Measurements from ENCODE around the gene PEX1. TPM values are rescaled to one million over a fixed set of nuclear protein-coding genes. Genes with fewer than 3 reads are reported as not detected.

Gene PEX1
- total and polyA plus RNA-seq, 2 donors (not counting 1 experiment from before 2014, with no cell fraction given): 11.3 to 23.0 TPM

- Histone ChIP-seq H3K27me3 (ENCODE audit: control insufficient read depth, insufficient read depth, low read length) (no peaks in the 10 kb centered on the region), H3K4me3 (replicated peaks in 1 of 4; ENCODE audit: control extremely low read depth in 1 of 4, insufficient read depth in 1 of 4, low read depth in 3 of 4, low read length in 4 of 4) (no peak overlapping the region), H3K9me3 (ENCODE audit: control insufficient read depth, insufficient read depth, low read depth, low read length) (no peaks in the 10 kb centered on the region), H3K79me2 (ENCODE audit: control insufficient read depth, insufficient read depth, low read length) (no peaks in the 10 kb centered on the region), H3K4me2 (ENCODE audit: extremely low read depth, insufficient read depth, low read length) (no peak overlapping the region), H3K27ac (ENCODE audit: insufficient read depth, low read length) (no peak overlapping the region), H3K4me1 (ENCODE audit: control insufficient read depth, extremely low read depth, insufficient read depth, low read length) (no peaks in the 10 kb centered on the region), H3K9ac (ENCODE audit: insufficient read depth, low read length) (no peak overlapping the region), H3K36me3 (ENCODE audit: control insufficient read depth, insufficient read depth, low read length) (peaks cover 2% of the 10 kb centered on the region), H4K20me1 (ENCODE audit: control insufficient read depth, extremely low read depth, insufficient read depth, low read length) (no peaks in the 10 kb centered on the region), H2AFZ (ENCODE audit: low read length) (no peak overlapping the region)
- DNase-seq (ENCODE audit: low read depth in 2 of 2): no peak
- TF ChIP-seq CTCF (conservative IDR thresholded peaks at IDR 0.05 in 1 of 2, IDR thresholded peaks at IDR 0.05 in 1 of 2; ENCODE audit: low read depth in 1 of 2, low read length in 2 of 2): no peak
These were observed 23.8 kb downstream of the PEX1 start for GRCh38 chr7:92504563-92504962.

- Histone ChIP-seq H3K9me3 (ENCODE audit: control insufficient read depth, insufficient read depth, low read depth, low read length) (no peaks in the 10 kb centered on the region), H3K27me3 (ENCODE audit: control insufficient read depth, insufficient read depth, low read length) (no peaks in the 10 kb centered on the region), H3K4me3 (replicated peaks in 1 of 4; ENCODE audit: control extremely low read depth in 1 of 4, insufficient read depth in 1 of 4, low read depth in 3 of 4, low read length in 4 of 4) (no peak overlapping the region), H3K79me2 (ENCODE audit: control insufficient read depth, insufficient read depth, low read length) (no peaks in the 10 kb centered on the region), H3K4me1 (ENCODE audit: control insufficient read depth, extremely low read depth, insufficient read depth, low read length) (no peaks in the 10 kb centered on the region), H3K36me3 (ENCODE audit: control insufficient read depth, insufficient read depth, low read length) (peaks cover 2% of the 10 kb centered on the region), H3K4me2 (ENCODE audit: extremely low read depth, insufficient read depth, low read length) (no peak overlapping the region), H3K9ac (ENCODE audit: insufficient read depth, low read length) (no peak overlapping the region), H3K27ac (ENCODE audit: insufficient read depth, low read length) (no peak overlapping the region), H2AFZ (ENCODE audit: low read length) (no peak overlapping the region), H4K20me1 (ENCODE audit: control insufficient read depth, extremely low read depth, insufficient read depth, low read length) (no peaks in the 10 kb centered on the region)
- no peak for DNase-seq (ENCODE audit: low read depth in 2 of 2)
- TF ChIP-seq CTCF (conservative IDR thresholded peaks at IDR 0.05 in 1 of 2, IDR thresholded peaks at IDR 0.05 in 1 of 2; ENCODE audit: low read depth in 1 of 2, low read length in 2 of 2): no peak
- TF ChIP-seq EZH2 (IDR thresholded peaks at IDR 0.05; ENCODE audit: low read length, missing control alignments): no peak
These were observed 24.6 kb downstream of the PEX1 start for GRCh38 chr7:92503767-92504166.

GRCh38 chr7:92498557-92498956, 29.8 kb downstream of the PEX1 start:
- Histone ChIP-seq H3K27me3 (ENCODE audit: control insufficient read depth, insufficient read depth, low read length) (no peaks in the 10 kb centered on the region), H3K9ac (ENCODE audit: insufficient read depth, low read length) (no peak overlapping the region), H3K4me1 (ENCODE audit: control insufficient read depth, extremely low read depth, insufficient read depth, low read length) (no peaks in the 10 kb centered on the region), H3K4me2 (ENCODE audit: extremely low read depth, insufficient read depth, low read length) (no peak overlapping the region), H3K9me3 (ENCODE audit: control insufficient read depth, insufficient read depth, low read depth, low read length) (no peaks in the 10 kb centered on the region), H4K20me1 (ENCODE audit: control insufficient read depth, extremely low read depth, insufficient read depth, low read length) (no peaks in the 10 kb centered on the region), H2AFZ (ENCODE audit: low read length) (no peak overlapping the region), H3K27ac (ENCODE audit: insufficient read depth, low read length) (no peak overlapping the region), H3K36me3 (ENCODE audit: control insufficient read depth, insufficient read depth, low read length) (no peaks in the 10 kb centered on the region), H3K79me2 (ENCODE audit: control insufficient read depth, insufficient read depth, low read length) (no peaks in the 10 kb centered on the region), H3K4me3 (replicated peaks in 1 of 4; ENCODE audit: control extremely low read depth in 1 of 4, insufficient read depth in 1 of 4, low read depth in 3 of 4, low read length in 4 of 4) (no peak overlapping the region)
- DNase-seq (ENCODE audit: low read depth in 2 of 2): no peak
- TF ChIP-seq EZH2 (IDR thresholded peaks at IDR 0.05; ENCODE audit: low read length, missing control alignments) (no peak), CTCF (conservative IDR thresholded peaks at IDR 0.05 in 1 of 2, IDR thresholded peaks at IDR 0.05 in 1 of 2; ENCODE audit: low read depth in 1 of 2, low read length in 2 of 2) (no peak)

Measured in fibroblast of lung (primary cell).